Fibroblast of lung (primary cell): ENCODE data around the gene GDI2. TPM values are rescaled to one million over a fixed set of nuclear protein-coding genes. Genes with fewer than 3 reads are reported as not detected.

Source experiments
- DNase-seq, 2 donors: peaks; one replicate each; pipeline versions ENCODE4 v3.0.0 to v3.0.0-alpha.2; 2010; ENCODE audit warnings: low read depth in 2 of 2
- H2AFZ ChIP-seq: 2 replicates; pipeline ENCODE4 v1.5.1; 2012; ENCODE audit warnings: low read length, control low read depth, inconsistent platforms
- H3K27ac ChIP-seq: 2 replicates; pipeline ENCODE4 v1.5.1; 2011; ENCODE audit warnings: low read length, control low read depth; ENCODE audit not compliant: insufficient read depth
- H3K27me3 ChIP-seq: 2 replicates; pipeline ENCODE4 v1.5.1; 2011; ENCODE audit warnings: mild to moderate bottlenecking, low read length; ENCODE audit not compliant: control insufficient read depth, insufficient read depth
- H3K36me3 ChIP-seq: 2 replicates; pipeline ENCODE4 v1.5.1; 2011; ENCODE audit warnings: low read length; ENCODE audit not compliant: control insufficient read depth, insufficient read depth
- H3K4me1 ChIP-seq: 2 replicates; pipeline ENCODE4 v1.5.1; 2011; ENCODE audit warnings: low read length; ENCODE audit not compliant: control insufficient read depth, insufficient read depth; ENCODE audit errors: extremely low read depth
- H3K4me2 ChIP-seq: 2 replicates; pipeline ENCODE4 v1.5.1; 2011; ENCODE audit warnings: low read length, control low read depth; ENCODE audit not compliant: insufficient read depth; ENCODE audit errors: extremely low read depth
- H3K4me3 ChIP-seq, 4 experiments: fragments of 200-600 bp in 1 of 4; sonication (generic) in 1 of 4; replicated peaks in 1 of 4; 2 replicates each; pipeline ENCODE4 v1.5.1; 2011 to 2016; ENCODE audit warnings: low read length in 4 of 4, low read depth in 3 of 4, mild to moderate bottlenecking in 3 of 4, control low read depth in 2 of 4, inconsistent platforms in 1 of 4, mixed read lengths in 1 of 4; ENCODE audit not compliant: insufficient read depth in 1 of 4; ENCODE audit errors: control extremely low read depth in 1 of 4
- H3K79me2 ChIP-seq: 2 replicates; pipeline ENCODE4 v1.5.1; 2012; ENCODE audit warnings: mild to moderate bottlenecking, low read length, inconsistent platforms; ENCODE audit not compliant: control insufficient read depth, insufficient read depth
- H3K9ac ChIP-seq: 2 replicates; pipeline ENCODE4 v1.5.1; 2011; ENCODE audit warnings: mild to moderate bottlenecking, low read length, control low read depth; ENCODE audit not compliant: insufficient read depth
- H3K9me3 ChIP-seq: 2 replicates; pipeline ENCODE4 v1.5.1; 2012; ENCODE audit warnings: low read depth, low read length; ENCODE audit not compliant: control insufficient read depth, insufficient read depth
- H4K20me1 ChIP-seq: 2 replicates; pipeline ENCODE4 v1.5.1; 2011; ENCODE audit warnings: low read length; ENCODE audit not compliant: control insufficient read depth, insufficient read depth; ENCODE audit errors: extremely low read depth
- EZH2 ChIP-seq: IDR thresholded peaks from 2 replicates; pipeline ENCODE4 v1.5.1; 2012; ENCODE audit warnings: low read length, control low read depth, mild to moderate bottlenecking; ENCODE audit errors: missing control alignments
- polyA plus RNA-seq, 2 donors: library from polyadenylated mRNA; depleted of rRNA in 1 of 2; stranded (reverse) in 1 of 2; unstranded in 1 of 2; fragments of >200 nt; gene quantifications; 2 replicates each; pipeline ENCODE4 v1.2.1, GENCODE V29; 2011 to 2012; ENCODE audit warnings: missing spikeins in 1 of 2
- total RNA-seq: library from RNA; depleted of rRNA; stranded (reverse); fragments of >200 nt; gene quantifications from 2 replicates; pipeline ENCODE4 v1.2.1, GENCODE V29; 2014
- TF ChIP-seq, protein P1 (sequence below), 2 donors: IDR thresholded peaks in 1 of 2; conservative IDR thresholded peaks in 1 of 2; 1 replicate in 1 of 2; 2 replicates in 1 of 2; pipeline ENCODE4 v1.5.1; 2011 to 2012; ENCODE audit warnings: low read length in 2 of 2, control low read depth in 1 of 2, inconsistent platforms in 1 of 2, low read depth in 1 of 2, mild to moderate bottlenecking in 1 of 2

The GDI2 gene
- total and polyA plus RNA-seq, 2 donors (not counting 1 experiment from before 2014, with no cell fraction given), result 287 to 483 TPM

DNA sequence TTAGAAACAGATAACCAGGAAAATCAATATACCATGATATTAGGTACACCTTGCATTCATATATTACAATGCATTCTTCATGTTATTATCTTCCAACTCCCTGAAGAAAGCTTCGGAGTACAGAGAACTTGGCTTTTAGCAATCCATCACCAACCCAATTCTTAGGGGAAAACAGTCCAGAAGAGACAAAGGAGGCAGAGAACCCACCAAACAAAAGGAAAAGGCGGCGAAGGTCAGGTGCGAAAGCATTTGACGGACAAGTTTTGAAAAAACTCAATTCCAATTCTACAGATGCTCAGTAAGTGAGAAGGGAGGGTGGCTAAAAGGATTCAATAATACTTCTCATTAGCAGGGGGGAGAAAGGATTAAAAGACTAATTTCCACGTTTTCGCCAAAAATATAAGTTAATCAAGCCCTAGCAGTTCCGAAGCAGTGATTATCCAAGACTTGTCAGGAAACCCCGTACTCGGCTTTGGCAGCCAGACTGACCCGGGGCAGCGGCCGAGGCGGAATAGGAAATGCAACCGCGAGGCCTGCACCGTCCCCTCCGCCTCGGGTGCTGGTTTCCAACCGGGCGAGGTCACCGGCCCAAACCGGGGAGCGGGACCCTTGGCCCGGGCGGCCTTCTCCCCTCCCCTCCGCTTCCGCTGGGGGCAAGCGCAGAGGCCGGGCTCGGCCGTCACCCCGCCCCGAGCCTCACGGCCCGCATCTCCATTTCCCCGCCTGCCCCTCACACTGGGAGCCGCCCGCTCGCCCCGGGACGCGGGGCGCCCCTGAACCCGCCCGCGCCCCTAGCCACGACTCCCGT is 747 bp downstream of the GDI2 start:
- H3K4me3 ChIP-seq, result peak overlapping the region; percentile 59 to 99 (median 92)
- H4K20me1 ChIP-seq, result peaks cover 5% of the 10 kb centered on the region
- H3K9ac ChIP-seq, result peak overlapping the region; percentile 97
- peak overlapping the region; percentile 92 for H3K4me2 ChIP-seq
- peak overlapping the region; percentile 96 for H3K27ac ChIP-seq
- DNase-seq, result peak in 1 of 2 donors; percentile 9
- H2AFZ ChIP-seq, result no peak overlapping the region
- no peaks in the 10 kb centered on the region for H3K9me3 ChIP-seq
- TF ChIP-seq EZH2, result no peak
- TF ChIP-seq, protein P1, sequence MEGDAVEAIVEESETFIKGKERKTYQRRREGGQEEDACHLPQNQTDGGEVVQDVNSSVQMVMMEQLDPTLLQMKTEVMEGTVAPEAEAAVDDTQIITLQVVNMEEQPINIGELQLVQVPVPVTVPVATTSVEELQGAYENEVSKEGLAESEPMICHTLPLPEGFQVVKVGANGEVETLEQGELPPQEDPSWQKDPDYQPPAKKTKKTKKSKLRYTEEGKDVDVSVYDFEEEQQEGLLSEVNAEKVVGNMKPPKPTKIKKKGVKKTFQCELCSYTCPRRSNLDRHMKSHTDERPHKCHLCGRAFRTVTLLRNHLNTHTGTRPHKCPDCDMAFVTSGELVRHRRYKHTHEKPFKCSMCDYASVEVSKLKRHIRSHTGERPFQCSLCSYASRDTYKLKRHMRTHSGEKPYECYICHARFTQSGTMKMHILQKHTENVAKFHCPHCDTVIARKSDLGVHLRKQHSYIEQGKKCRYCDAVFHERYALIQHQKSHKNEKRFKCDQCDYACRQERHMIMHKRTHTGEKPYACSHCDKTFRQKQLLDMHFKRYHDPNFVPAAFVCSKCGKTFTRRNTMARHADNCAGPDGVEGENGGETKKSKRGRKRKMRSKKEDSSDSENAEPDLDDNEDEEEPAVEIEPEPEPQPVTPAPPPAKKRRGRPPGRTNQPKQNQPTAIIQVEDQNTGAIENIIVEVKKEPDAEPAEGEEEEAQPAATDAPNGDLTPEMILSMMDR (conservative IDR thresholded peaks at IDR 0.05 in 1 of 2, IDR thresholded peaks at IDR 0.05 in 1 of 2; ENCODE audit: low read depth in 1 of 2, low read length in 2 of 2), result no peak
- H3K4me1 ChIP-seq, result no peaks in the 10 kb centered on the region
- H3K36me3 ChIP-seq, result no peaks in the 10 kb centered on the region
- H3K79me2 ChIP-seq, result peaks cover 57% of the 10 kb centered on the region
- no peaks in the 10 kb centered on the region for H3K27me3 ChIP-seq

DNA sequence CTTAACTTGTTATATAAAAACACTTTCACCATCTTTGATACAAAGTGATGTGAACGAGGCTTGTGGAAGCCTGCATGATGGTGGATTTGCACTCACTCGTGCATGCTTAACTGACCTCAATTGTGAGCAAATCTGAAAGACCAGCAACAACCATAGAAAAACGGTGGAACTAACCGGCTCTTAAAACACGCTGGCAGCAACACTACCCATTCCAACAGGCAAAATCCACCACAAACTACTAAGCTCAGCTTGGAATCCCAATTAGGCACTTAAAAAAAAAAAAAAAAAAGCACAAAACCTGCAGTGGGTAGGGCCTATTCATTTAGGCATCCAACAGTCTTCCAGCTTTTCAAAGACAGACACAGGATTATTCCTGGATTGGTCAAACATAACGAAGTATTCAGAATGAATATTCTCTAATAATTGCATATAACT is 1.8 kb downstream of the GDI2 start:
- no peaks in the 10 kb centered on the region for H3K9me3 ChIP-seq
- no peak overlapping the region for H3K27ac ChIP-seq
- no peaks in the 10 kb centered on the region for H3K36me3 ChIP-seq
- H3K79me2 ChIP-seq, result peaks cover 68% of the 10 kb centered on the region
- H3K4me3 ChIP-seq, result peak overlapping the region; percentile 59 to 99 (median 92)
- H3K9ac ChIP-seq, result no peak overlapping the region
- TF ChIP-seq, protein P1 (conservative IDR thresholded peaks at IDR 0.05 in 1 of 2, IDR thresholded peaks at IDR 0.05 in 1 of 2; ENCODE audit: low read depth in 1 of 2, low read length in 2 of 2), result no peak
- TF ChIP-seq EZH2, result no peak
- peak; percentile 60 to 74 for DNase-seq
- peaks cover 5% of the 10 kb centered on the region for H4K20me1 ChIP-seq
- H3K4me1 ChIP-seq, result no peaks in the 10 kb centered on the region
- H2AFZ ChIP-seq, result no peak overlapping the region
- H3K27me3 ChIP-seq, result no peaks in the 10 kb centered on the region
- H3K4me2 ChIP-seq, result peak overlapping the region; percentile 92

DNA sequence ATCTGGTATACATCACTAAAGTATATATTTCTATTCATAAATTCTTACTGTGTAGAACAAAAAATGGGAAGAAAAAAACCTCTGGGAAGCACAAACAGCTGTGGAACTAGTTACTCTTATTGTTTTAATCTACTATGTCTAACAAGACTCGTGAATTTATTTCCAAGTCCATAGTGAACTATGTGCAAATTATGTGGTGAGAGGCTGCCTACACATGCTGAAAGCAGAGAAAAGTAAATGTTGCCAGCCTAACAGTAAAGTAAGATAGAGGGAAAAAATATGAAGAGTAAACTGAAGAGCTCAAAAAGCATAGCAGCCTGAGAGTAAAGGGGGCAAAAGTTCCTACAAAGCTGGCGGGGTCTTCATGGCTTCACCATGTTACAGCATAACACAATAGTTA is 3.0 kb downstream of the GDI2 start:
- no peak overlapping the region for H3K9ac ChIP-seq
- no peaks in the 10 kb centered on the region for H3K27me3 ChIP-seq
- no peak for TF ChIP-seq EZH2
- TF ChIP-seq, protein P1 (conservative IDR thresholded peaks at IDR 0.05 in 1 of 2, IDR thresholded peaks at IDR 0.05 in 1 of 2; ENCODE audit: low read depth in 1 of 2, low read length in 2 of 2), result no peak
- DNase-seq, result no peak
- peak overlapping the region; percentile 6 to 99 (median 73) for H3K4me3 ChIP-seq
- no peak overlapping the region for H2AFZ ChIP-seq
- H3K36me3 ChIP-seq, result no peaks in the 10 kb centered on the region
- H4K20me1 ChIP-seq, result peaks cover 5% of the 10 kb centered on the region
- peaks cover 80% of the 10 kb centered on the region for H3K79me2 ChIP-seq
- H3K4me2 ChIP-seq, result peak overlapping the region; percentile 92
- H3K27ac ChIP-seq, result peak overlapping the region; percentile 19
- H3K4me1 ChIP-seq, result no peaks in the 10 kb centered on the region
- no peaks in the 10 kb centered on the region for H3K9me3 ChIP-seq
